HG02870 (cell line): ENCODE data around the gene IRS1.

ENCODE experiments used
- ATAC-seq: cut with Tn5 transposase; IDR thresholded peaks from one replicate; pipeline ENCODE4 v1.9.1; 2021; ENCODE audit warnings: mild to moderate bottlenecking, moderate library complexity; ENCODE audit not compliant: unreplicated experiment

The IRS1 gene

DNA sequence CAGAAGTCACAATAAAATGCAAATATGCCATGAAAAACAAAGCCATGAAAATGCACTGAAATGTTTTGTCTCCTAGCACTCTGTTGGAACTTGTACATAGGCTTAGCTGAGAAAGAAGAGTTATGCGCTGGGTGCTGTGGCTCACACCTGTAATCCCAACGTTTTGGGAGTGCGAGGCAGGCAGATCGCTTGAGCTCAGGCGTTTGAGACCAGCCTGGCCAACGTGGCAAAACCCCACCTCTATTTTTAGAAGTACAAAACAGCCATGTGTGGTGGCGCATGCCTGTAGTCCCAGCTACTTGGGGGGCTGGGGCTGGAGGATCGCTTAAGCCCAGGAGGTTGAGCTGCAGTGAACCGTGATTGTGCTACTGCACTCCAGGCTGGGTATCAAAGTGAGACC is 39.9 kb downstream of the IRS1 start:
- ATAC-seq, result no peak

DNA sequence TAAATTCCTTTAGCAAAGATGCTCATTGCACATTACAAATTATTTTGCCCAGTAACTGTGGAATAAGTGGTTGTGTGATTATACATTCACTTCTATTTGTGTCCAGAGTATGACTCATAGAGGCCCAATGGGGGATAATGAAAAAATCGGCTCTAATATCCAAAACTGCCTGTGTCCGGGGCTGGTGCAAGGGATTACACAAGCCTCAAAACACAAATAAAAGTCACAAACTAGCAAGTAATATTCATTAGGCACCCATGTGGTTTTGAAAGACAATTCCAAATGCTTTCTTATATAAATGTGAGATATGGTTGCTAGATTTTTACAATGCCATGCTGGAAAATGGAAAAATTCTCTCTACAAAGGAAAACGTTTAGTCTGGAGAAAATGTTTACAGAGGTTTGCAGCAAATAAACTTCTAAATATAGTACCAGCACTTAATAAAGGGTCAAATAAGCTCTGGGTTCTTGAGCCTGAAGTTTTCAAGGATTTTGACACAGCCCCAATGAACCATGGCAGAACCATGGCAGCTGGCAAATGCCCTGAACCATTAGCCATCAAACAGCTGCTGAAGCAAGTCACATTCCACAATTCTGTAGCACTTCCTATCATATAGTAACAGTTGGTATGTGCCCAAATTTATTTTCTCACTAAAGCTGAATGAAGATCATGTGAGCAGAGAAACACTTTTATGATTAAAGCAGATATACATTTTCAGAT is 40.5 kb downstream of the IRS1 start:
- ATAC-seq, result no peak

DNA sequence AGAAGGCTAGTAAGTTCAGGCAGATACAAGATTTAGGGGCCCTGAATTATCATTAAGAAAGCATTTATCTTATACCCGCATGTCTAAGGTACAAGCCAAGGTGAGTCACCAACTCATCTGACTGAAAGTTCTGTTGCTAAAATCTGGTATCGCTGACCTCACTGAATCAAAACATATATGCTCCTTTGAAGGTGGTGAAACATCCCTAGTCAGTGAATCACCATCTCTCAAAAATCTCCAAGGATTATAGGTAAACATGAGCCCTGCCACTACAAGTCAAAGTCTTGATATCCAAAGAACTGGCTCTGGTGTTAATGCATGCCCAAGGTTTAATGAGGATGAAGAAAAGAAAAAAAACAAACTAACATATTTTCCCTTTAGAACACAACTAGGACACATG is 43.5 kb downstream of the IRS1 start:
- ATAC-seq, result no peak

DNA sequence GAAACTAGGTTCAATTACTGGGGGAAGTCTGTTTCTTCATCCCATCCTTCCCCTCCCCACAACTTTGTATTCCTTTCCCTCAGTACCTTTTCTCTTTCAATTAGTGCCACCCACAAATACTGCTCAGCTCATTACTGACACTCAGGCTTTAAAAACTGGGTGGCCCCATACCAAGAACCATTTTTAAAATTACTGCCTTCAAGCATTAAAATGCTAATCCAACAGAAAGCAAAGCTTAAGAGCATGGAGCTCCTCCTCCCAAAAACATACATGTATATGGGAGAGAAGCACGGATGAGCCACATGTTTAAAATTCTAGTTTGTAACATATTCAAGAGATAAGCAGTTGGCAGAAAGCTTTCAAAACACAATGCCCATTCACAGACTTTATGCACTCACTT is 44.0 kb downstream of the IRS1 start:
- no peak for ATAC-seq

DNA sequence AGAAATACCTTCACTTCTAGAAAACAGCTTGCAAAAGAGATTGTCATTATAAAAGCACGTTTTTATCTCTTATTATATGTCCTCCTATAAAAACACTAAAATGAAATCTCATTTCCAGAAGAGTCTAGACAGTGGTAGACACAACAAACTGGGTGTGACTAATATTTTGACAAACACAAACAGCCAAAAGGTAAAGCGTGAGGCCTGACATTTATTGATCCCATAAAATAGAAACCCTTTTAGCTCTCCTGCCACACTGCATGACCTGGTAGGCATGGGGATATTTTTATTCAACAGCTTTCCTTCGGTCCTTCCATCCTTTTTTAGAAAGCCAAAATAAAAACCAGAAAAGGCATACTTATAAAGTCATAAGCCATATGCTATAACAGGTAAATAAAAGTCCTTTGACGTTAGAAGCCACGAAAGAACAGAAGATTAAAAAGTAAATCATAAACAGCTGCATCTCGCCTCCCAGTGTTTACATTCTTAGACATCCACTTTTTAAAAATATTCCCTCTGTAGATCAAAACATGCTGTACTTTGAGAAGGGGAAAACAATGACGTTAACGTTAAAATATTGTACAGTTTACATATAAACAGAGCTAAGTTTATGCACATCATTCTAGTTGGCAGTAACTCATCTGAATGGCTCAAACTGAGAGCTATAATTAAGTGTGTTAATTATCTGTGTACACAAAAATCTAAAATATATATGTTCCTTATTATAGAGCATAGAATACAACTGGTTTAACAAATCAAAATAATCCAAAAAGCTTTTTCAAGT is 44.6 kb downstream of the IRS1 start:
- no peak for ATAC-seq

DNA sequence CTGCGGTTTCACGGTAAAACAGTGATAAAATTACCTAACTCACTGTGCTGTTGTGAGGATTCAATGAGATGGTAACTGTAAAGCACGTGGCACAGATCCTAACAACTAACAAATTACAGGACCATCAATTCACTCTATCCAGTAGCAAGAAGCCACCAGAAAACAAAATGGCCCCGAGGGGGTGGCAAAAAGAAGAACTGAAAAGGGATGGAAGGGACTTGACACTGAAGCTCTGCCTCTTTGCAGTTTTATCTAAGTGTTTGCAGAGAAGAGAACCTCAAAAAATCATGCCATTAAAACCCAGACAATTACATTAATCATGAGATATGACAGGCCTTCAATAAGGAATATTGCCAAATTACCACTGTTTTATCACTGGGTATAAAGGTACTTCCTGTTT is 46.7 kb downstream of the IRS1 start:
- no peak for ATAC-seq

DNA sequence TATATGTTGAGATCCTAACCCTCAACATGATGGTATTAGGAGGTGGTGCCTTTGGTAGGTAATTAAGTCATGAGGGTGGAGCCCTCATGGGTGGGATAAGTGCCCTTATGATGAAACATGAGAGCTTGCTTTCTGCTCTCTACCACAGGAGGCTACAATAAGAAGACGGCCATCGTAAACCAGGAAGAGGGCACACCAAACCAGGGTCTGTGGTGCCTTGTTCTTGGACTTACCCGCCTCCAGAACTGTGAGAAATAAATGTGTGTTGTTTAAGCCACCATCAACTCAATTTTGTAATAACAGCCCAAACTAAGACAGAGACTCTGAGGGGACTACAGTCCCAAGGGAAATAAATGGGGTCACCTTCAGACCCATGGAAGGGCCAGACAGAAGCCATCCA is 52.3 kb downstream of the IRS1 start:
- no peak for ATAC-seq

DNA sequence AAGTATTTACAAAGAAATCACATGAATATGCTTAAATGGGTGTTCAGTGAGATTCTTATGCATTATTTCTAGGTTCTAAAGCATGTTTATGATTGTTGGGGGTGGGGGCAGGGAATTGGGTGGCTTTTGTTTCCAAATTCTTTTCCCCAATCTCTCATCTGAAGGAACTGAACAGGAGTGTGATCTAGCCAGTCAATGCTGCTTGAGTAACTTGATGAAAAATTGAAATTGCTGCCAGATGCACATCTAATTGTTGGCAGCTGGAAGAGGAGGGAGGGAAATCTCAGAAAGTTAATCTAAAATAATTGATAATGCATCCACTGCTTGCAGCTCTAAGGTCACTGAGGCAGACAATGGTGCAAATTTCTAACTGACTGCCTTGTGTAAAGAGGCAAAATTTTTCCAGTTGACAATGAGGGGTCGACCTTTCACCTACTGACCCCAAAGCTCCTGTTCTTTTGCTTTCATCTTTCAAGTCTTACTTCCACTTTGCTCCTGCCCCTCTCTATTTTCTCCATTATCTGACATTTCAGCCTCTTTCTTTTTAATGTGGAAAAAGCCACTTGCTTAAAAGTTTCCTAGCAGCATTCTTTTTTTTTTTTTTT is 53.3 kb downstream of the IRS1 start:
- ATAC-seq, result no peak

DNA sequence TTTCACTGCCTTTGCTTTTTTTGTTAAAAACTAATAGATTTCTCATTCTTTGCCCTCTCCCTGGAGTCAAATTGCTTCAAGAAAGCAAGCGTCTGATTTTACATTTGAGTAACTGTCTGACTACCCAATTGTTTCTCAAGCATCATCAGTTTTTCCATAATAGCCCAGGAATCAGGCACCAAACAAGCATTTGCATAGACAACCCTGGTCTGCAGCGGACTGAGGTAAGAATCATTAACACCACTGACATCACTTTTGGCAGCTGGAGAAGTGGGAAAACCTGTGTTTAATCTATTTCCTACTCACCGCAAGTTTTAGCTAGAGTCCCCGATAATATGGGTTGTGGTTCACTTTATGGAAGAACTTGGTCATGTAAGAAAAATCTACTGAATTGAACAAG is 55.7 kb downstream of the IRS1 start:
- no peak for ATAC-seq

DNA sequence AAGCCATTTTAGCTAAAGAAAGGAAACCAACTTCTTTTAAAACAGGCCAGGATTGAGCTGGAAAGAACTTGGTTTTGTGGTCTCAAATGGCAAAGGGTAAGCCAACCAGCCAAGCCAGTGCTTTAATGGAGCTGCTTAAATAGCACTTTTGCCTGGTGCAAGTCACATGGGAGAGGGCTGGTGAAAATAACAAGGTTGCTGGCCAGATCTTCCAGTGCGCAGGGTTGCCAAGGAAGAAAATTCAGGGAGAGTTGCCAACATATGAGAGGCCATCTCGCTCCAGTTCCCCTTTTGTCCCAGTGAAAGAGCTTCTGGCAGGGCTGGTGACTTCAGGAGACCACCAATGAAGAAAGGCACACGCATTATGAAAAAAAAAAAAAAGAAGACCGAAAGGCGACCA is 57.3 kb downstream of the IRS1 start:
- no peak for ATAC-seq

DNA sequence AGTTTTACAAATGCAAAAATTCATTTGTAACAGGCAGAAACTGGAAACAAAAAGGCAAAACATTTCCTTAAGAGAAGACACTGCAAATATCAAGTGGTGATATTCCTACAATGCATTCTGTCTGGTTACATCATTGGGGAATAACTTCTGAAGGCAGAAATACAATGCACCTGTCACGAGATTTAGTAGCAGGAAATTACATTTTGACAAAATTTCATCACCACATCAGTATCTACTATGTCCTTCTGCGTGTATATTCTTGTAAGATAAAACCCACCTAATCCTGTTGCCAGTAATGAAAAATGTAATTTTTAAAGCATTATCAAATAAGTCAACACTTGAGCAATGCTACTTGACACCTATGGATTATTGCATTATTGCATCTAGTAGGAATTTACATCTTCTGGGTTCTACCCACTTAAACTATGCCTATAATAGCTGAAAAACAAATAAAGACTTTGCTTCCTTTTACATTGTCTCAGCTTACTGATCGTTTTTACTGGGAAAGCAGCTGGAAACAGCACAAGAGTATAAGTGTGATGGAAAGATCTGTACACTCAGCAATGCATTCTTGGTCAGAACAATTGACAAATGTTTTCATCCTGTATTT is 59.5 kb downstream of the IRS1 start:
- no peak for ATAC-seq

DNA sequence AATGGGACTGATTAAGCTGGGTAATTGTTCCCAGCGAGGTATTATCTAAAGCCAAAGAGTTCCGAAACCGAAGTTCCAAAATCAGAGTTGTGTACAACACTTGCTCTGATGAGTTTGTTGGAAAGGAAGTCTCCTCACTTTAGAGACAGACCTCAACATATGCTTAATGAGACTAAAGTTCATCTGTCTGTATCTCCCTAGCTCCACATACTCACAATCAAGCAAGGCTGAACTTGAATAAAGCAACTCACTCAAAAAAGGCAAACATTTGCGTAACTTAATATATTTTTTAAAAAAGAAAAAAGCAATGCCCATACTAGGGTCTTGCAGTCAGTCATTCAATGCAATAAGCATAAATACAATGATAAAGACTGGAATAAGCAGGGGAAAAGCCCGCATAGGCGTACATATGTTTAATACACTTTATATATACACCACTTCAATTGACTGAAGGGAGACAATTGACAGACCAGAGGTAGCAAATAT is 60.0 kb downstream of the IRS1 start:
- ATAC-seq, result no peak

DNA sequence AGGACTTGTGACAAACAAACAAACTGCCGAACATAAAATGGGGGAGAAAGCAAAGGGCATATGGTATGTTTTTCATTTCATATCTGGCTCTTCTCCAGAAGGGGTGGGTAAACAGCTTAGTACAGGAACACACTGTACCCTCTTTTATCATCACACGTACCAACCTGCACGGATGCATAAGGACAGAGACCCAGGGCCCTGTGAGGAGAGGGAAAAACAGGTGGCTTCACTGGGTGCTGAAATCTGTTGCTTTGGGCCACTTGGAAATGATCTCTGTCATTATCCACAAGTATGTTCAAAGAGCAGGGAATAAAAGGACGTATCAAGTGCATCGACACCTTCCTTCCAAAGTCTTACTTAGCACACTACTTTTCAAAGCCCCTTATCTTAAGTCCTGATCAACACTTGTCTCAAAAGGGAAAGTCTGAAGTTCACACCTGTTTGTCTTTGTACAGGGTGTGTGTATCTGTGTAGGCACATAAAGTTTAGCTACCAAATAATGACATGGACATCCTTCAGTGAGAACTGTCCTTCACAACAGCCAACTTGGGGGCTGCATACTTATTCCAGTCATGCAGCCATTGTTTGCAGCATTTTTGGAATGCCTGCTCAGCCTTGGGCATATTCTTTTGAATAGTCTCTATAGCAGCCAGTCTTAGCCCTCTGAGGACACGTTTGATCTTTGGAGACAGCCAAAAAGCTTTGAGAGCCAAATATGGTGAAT is 60.6 kb downstream of the IRS1 start:
- ATAC-seq, result no peak

DNA sequence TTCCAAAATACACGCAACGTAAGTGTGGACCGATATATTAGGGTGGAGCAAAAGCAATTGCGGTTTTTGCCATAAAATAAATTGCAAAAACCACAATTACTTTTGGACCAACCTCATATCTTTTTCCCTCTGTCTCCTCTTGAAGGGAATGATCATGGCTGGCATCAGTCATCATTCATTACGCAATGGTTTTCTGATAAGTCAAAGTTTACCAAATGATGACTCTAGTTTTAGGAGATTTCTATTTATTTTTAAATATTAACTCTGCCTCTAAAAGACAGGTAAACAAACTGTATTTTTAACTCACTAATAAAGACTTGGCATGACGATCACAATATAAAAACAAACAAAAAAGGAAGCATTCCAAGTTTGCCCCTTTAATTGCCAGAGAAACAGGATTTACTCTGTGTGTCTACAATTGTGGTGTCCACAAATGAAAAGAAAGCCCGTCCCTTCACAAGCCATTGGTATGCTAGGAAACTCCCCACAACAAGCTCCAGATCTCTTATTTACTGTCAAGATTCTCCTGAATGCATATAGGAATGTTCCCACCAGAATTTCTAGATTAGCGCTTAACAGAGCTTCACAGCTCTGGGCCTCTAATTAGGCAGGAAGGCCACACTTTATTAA is 61.3 kb downstream of the IRS1 start:
- no peak for ATAC-seq

DNA sequence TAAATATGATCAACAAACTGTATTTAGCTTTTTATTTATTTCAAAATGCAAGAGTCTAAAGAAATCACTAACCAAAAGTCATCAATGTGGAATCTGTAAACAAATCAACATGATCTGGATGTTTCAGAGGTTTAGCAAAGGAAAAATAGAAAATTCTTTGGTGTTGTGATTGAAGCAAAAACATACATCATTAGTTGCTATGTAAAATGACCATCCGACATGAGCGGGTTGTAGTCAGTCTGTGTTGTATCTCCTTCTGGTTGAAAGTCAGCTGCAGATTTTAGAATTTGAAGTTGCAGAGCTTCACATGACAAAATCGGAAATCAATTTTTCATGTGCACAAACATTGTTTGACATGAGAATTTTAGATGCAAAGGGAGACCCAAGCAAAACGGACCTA is 63.2 kb downstream of the IRS1 start:
- no peak for ATAC-seq

DNA sequence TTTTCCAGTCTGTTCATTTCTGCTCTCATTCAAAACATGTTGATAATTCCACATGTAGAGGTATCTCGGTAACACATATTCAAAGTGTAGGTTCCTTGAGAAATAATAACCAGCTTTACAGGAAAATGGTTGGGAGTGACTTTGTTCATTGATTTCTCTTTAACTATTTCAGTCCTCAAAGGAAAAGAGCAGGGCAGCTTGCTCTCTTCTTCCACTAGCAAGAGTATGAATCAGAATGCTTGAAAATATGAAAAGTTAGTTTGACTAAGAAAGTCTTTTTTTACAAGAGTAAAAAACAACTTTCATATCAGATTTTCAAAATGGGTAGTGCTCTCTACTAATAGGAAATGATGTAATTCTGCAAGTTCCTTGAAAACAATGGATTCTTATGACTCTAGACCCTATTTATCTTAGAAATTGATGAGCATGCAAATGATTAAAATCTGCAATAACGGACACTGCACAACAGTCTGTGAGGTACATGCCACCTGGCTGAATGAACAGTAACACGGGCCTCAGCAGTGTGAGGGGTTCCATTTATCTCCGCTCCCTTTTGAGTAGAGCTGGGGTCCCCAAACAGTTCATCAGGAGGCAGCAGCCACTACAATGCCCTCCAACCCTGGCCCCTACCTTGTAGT is 65.6 kb downstream of the IRS1 start:
- ATAC-seq, result no peak

DNA sequence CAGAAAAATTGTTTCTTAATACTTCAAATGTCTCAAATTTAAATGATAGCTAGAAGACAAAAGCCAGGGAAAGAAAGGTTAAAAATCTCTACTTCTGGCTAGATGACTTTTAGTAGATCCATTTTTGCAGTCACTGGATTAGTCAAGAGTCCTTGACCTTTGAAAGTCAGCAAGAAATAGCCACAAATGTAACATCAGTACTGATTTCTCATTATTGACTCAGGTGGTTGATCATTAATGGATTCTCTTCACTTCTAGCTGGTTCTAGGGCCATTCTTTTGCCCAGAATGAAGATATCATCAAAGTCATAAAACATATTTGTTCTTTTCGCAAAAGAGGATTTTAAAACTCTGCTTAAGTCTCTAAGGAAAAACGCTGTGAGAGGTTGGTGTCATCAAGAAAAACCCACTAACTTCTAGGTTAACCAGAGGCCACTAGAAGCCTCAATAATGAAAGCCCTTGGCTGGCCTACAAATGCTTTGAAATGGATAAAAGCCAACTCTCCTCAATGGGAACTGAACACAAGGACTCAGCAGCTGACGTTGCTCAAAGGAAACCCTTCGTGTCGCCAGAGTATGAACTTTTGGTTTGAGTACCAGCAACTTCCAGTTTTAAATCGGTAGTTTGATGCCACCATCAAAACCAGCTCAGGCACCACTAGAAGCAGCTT is 66.3 kb downstream of the IRS1 start:
- no peak for ATAC-seq

DNA sequence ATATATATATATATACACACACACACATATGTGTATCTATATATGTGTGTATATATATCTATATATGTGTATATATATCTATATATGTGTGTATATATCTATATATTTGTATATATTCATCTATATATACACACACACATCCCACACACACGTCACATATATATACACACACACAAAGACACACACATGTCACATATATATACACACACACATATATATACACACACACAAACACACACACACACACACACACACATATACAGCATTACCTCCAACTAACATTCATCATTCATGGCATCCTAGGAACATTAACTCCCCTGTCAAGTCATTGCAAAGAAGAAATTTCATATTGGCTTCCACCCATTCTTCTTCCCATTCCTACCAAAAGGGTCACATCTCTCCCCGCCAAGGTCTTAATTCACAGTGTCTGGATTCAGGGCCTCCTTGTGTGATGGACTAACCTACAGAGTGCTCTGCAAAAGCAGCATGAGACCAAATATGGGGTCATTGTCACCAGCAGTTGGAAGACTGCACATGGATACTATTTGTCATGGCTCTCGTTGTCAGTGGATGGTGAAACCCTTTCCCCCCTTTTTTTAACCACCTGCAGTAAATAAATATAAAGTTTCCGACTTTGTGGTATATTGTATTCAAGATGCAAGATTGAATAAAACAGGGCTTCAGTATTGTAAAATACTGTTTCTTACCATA is 67.0 kb downstream of the IRS1 start:
- ATAC-seq, result no peak

DNA sequence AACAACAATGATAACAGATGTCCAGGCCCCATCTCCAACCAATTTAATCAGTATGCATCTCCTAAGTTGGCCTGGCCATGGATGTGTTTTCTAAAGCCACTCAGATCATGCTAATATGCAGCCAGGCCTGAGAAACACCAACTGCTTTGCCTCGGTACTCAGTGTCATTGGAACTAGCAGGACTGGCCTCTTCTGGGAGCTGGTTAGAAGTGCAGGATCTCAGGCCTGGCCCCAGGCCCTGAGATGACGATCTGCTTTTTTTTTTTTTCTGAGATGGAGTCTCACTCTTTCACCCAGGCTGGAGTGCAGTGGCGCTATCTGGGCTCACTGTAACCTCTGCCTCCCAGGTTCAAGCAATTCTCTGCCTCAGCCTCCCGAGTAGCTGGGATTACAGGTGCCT is 69.1 kb downstream of the IRS1 start:
- no peak for ATAC-seq
